Loucy (cell line): Measurements from ENCODE around the gene CD248.

Experiments used
- H2AFZ ChIP-seq: fragments of 200-600 bp; sonication (generic); 2 replicates; pipeline ENCODE4 v1.6.0; 2016; ENCODE audit warnings: antibody characterized with exemption, mild to moderate bottlenecking, low read length, moderate library complexity
- H3F3A ChIP-seq: fragments of 200-600 bp; 2 replicates; pipeline ENCODE4 v1.6.0; 2016; ENCODE audit warnings: antibody characterized with exemption, low read depth, mild to moderate bottlenecking
- H3K27me3 ChIP-seq: fragments of 200-600 bp; sonication (generic); 2 replicates; pipeline ENCODE4 v1.6.1; 2014; ENCODE audit warnings: low read length, mild to moderate bottlenecking; ENCODE audit not compliant: insufficient read depth, poor library complexity, severe bottlenecking
- H3K36me3 ChIP-seq: fragments of 200-600 bp; sonication (generic); 2 replicates; pipeline ENCODE4 v1.6.1; 2016; ENCODE audit warnings: low read length; ENCODE audit not compliant: insufficient read depth
- H3K4me1 ChIP-seq: fragments of 200-600 bp; sonication (generic); 2 replicates; pipeline ENCODE4 v1.5.1; 2014; ENCODE audit warnings: low read length, mild to moderate bottlenecking; ENCODE audit not compliant: insufficient read depth, poor library complexity, severe bottlenecking
- H3K4me2 ChIP-seq: fragments of 200-600 bp; sonication (generic); 2 replicates; pipeline ENCODE4 v1.6.0; 2014; ENCODE audit warnings: antibody characterized with exemption, low read length, low read depth, mild to moderate bottlenecking; ENCODE audit not compliant: poor library complexity, severe bottlenecking
- H3K4me3 ChIP-seq: fragments of 200-600 bp; sonication (generic); 2 replicates; pipeline ENCODE4 v1.5.1; 2014; ENCODE audit warnings: low read length, mild to moderate bottlenecking, mixed read lengths; ENCODE audit not compliant: poor library complexity, severe bottlenecking
- H3K79me2 ChIP-seq: fragments of 200-600 bp; sonication (generic); 2 replicates; pipeline ENCODE4 v1.6.1; 2014; ENCODE audit warnings: low read length; ENCODE audit not compliant: insufficient read depth
- H3K9ac ChIP-seq: fragments of 200-600 bp; sonication (generic); 2 replicates; pipeline ENCODE4 v1.6.0; 2014; ENCODE audit warnings: mild to moderate bottlenecking, low read depth, low read length, moderate library complexity; ENCODE audit not compliant: poor library complexity, severe bottlenecking
- H3K9me2 ChIP-seq: fragments of 200-600 bp; sonication (generic); replicated peaks from 2 replicates; pipeline ENCODE4 v1.6.1; 2016; ENCODE audit warnings: low read depth, low read length, mixed read lengths
- H3K9me3 ChIP-seq: fragments of 200-600 bp; sonication (generic); 2 replicates; pipeline ENCODE4 v1.6.1; 2014; ENCODE audit warnings: mild to moderate bottlenecking, antibody characterized with exemption, low read length, low read depth; ENCODE audit not compliant: insufficient read depth
- H4K20me1 ChIP-seq: fragments of 200-600 bp; sonication (generic); 2 replicates; pipeline ENCODE4 v1.6.0; 2014; ENCODE audit warnings: antibody characterized with exemption, low read length, mild to moderate bottlenecking; ENCODE audit not compliant: insufficient read depth, poor library complexity, severe bottlenecking
- CTCF ChIP-seq: fragments of 200-600 bp; sonication (generic); conservative IDR thresholded peaks from 2 replicates; pipeline ENCODE4 v1.5.1; 2014; ENCODE audit warnings: mild to moderate bottlenecking, antibody characterized with exemption, low read length
- EZH2phosphoT487 ChIP-seq: fragments of 200-600 bp; IDR thresholded peaks from 2 replicates; pipeline ENCODE4 v1.6.1; 2018; ENCODE audit warnings: antibody characterized with exemption, mild to moderate bottlenecking, moderate library complexity, borderline replicate concordance

CD248 gene

GRCh38 chr11:66313321-66314185 lies 3.3 kb downstream of the CD248 start:
- Histone ChIP-seq H3K4me2 (peak overlapping the region; percentile 68), H3K9me2 (no peaks in the 10 kb centered on the region), H3F3A (no peaks in the 10 kb centered on the region), H2AFZ (no peak overlapping the region), H3K9me3 (no peaks in the 10 kb centered on the region), H3K9ac (peak overlapping the region; percentile 62), H3K4me3 (peak overlapping the region; percentile 63), H3K79me2 (no peaks in the 10 kb centered on the region), H3K4me1 (peaks cover 34% of the 10 kb centered on the region), H4K20me1 (no peaks in the 10 kb centered on the region), H3K36me3 (no peaks in the 10 kb centered on the region), H3K27me3 (no peaks in the 10 kb centered on the region)
- TF ChIP-seq CTCF (peak; percentile 35), EZH2phosphoT487 (no peak)

- peaks cover 26% of the 10 kb centered on the region for H3K4me1 ChIP-seq
- no peaks in the 10 kb centered on the region for H3F3A ChIP-seq
- H3K27me3 ChIP-seq: no peaks in the 10 kb centered on the region
- H3K36me3 ChIP-seq: no peaks in the 10 kb centered on the region
- H3K9me3 ChIP-seq: no peaks in the 10 kb centered on the region
- H4K20me1 ChIP-seq: no peaks in the 10 kb centered on the region
- no peaks in the 10 kb centered on the region for H3K9me2 ChIP-seq
- no peaks in the 10 kb centered on the region for H3K79me2 ChIP-seq
- H3K4me3 ChIP-seq: peak overlapping the region; percentile 76
- TF ChIP-seq EZH2phosphoT487: no peak
- TF ChIP-seq CTCF: no peak
- H2AFZ ChIP-seq: peak overlapping the region; percentile 92
- H3K4me2 ChIP-seq: peak overlapping the region; percentile 79
- peak overlapping the region; percentile 62 for H3K9ac ChIP-seq
Measured at GRCh38 chr11:66312549-66313320, 4.1 kb downstream of the CD248 start.

- H3K36me3 ChIP-seq: no peaks in the 10 kb centered on the region
- no peaks in the 10 kb centered on the region for H4K20me1 ChIP-seq
- no peaks in the 10 kb centered on the region for H3K9me3 ChIP-seq
- no peaks in the 10 kb centered on the region for H3K79me2 ChIP-seq
- H2AFZ ChIP-seq: peak overlapping the region; percentile 92
- H3K4me1 ChIP-seq: peaks cover 19% of the 10 kb centered on the region
- H3K9me2 ChIP-seq: no peaks in the 10 kb centered on the region
- peak overlapping the region; percentile 79 for H3K4me2 ChIP-seq
- H3F3A ChIP-seq: no peaks in the 10 kb centered on the region
- H3K4me3 ChIP-seq: peak overlapping the region; percentile 76
- no peaks in the 10 kb centered on the region for H3K27me3 ChIP-seq
- H3K9ac ChIP-seq: peak overlapping the region; percentile 52
- TF ChIP-seq CTCF: peak; percentile 99
- TF ChIP-seq EZH2phosphoT487: no peak
Measured at GRCh38 chr11:66311965-66312548, 4.8 kb downstream of the CD248 start.
